HFF-Myc (cell line): ENCODE data around the gene S100A7A.

Source experiments
- DNase-seq: peaks from one replicate; pipeline ENCODE4 v3.0.0-alpha.2; 2011; ENCODE audit warnings: low read depth; ENCODE audit errors: extremely low read depth
- H3K4me3 ChIP-seq: replicated peaks from 2 replicates; pipeline ENCODE4 v1.5.1; 2011; ENCODE audit warnings: low read depth, mild to moderate bottlenecking, control low read depth, low read length
- CTCF ChIP-seq: IDR thresholded peaks from 2 replicates; pipeline ENCODE4 v1.5.1; 2012; ENCODE audit warnings: mild to moderate bottlenecking, low read depth, low read length, control low read depth; ENCODE audit errors: missing control alignments

S100A7A gene

GRCh38 chr1:153394391-153394790 is 21.9 kb upstream of the S100A7A start:
- H3K4me3 ChIP-seq = no peak overlapping the region
- TF ChIP-seq CTCF = no peak
- DNase-seq = no peak

GRCh38 chr1:153395136-153395685 is 21.1 kb upstream of the S100A7A start:
- H3K4me3 ChIP-seq = no peak overlapping the region
- DNase-seq = no peak
- no peak for TF ChIP-seq CTCF

- no peak for TF ChIP-seq CTCF
- DNase-seq = no peak
- H3K4me3 ChIP-seq = no peak overlapping the region
These were observed 20.5 kb upstream of the S100A7A start for GRCh38 chr1:153395776-153396175.

- DNase-seq = no peak
- no peak for TF ChIP-seq CTCF
- H3K4me3 ChIP-seq = no peak overlapping the region
These were observed 19.9 kb upstream of the S100A7A start for GRCh38 chr1:153396461-153396860.

GRCh38 chr1:153397051-153397923 is 19.0 kb upstream of the S100A7A start:
- no peak for TF ChIP-seq CTCF
- no peak overlapping the region for H3K4me3 ChIP-seq
- no peak for DNase-seq

GRCh38 chr1:153397924-153398651 is 18.2 kb upstream of the S100A7A start:
- TF ChIP-seq CTCF = no peak
- DNase-seq = no peak

More at GRCh38 chr1:153397924-153398651, 18.2 kb upstream of the S100A7A start:
- no peak overlapping the region for H3K4me3 ChIP-seq
